ENCODE data around the gene ZCCHC14.

ZCCHC14 gene

DNA sequence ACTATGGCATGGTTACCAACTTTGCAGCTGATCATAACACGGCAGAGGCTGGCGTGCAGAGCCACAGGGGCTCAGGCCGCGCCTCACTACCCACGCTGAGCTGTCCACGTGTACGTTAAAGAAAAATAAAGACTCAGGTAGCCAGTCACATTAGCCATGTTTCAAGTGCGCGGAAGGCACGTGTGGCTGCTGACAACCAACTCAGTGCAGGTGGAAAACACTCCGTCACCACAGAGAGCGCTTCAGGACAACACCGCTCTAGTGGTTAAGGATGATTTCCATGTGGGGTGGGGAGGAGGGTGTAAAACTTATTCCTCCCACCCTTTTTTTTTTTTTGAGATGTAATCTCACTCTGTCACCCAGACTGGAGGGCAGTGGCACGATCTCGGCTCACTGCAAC lies 33.8 kb downstream of the ZCCHC14 start:
- no peak overlapping the region for H3K4me3 ChIP-seq (ENCODE audit: insufficient read depth, low read length, poor library complexity, severe bottlenecking)
- TF ChIP-seq, protein P1, sequence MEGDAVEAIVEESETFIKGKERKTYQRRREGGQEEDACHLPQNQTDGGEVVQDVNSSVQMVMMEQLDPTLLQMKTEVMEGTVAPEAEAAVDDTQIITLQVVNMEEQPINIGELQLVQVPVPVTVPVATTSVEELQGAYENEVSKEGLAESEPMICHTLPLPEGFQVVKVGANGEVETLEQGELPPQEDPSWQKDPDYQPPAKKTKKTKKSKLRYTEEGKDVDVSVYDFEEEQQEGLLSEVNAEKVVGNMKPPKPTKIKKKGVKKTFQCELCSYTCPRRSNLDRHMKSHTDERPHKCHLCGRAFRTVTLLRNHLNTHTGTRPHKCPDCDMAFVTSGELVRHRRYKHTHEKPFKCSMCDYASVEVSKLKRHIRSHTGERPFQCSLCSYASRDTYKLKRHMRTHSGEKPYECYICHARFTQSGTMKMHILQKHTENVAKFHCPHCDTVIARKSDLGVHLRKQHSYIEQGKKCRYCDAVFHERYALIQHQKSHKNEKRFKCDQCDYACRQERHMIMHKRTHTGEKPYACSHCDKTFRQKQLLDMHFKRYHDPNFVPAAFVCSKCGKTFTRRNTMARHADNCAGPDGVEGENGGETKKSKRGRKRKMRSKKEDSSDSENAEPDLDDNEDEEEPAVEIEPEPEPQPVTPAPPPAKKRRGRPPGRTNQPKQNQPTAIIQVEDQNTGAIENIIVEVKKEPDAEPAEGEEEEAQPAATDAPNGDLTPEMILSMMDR (IDR thresholded peaks at IDR 0.05; ENCODE audit: insufficient read depth, low read length, poor library complexity, severe bottlenecking) = no peak
- no peak for TF ChIP-seq EZH2phosphoT487 (conservative IDR thresholded peaks at IDR 0.05; ENCODE audit: low read length)
- no peaks in the 10 kb centered on the region for H3K79me2 ChIP-seq (ENCODE audit: insufficient read depth, low read length)
- H3K36me3 ChIP-seq (ENCODE audit: low read length) = no peaks in the 10 kb centered on the region
- no peak overlapping the region for H3K27ac ChIP-seq (ENCODE audit: low read depth, low read length)
- no peaks in the 10 kb centered on the region for H3K27me3 ChIP-seq (ENCODE audit: low read length)
- H2AFZ ChIP-seq (ENCODE audit: low read depth, low read length, severe bottlenecking) = no peak overlapping the region
- H3K9me3 ChIP-seq (ENCODE audit: insufficient read depth, low read length) = no peaks in the 10 kb centered on the region
- H4K20me1 ChIP-seq (ENCODE audit: low read depth, low read length) = no peaks in the 10 kb centered on the region
- no peaks in the 10 kb centered on the region for H3F3A ChIP-seq (ENCODE audit: insufficient read depth)
- H3K9me2 ChIP-seq (replicated peaks; ENCODE audit: insufficient read depth, low read length) = no peaks in the 10 kb centered on the region
- H3K9ac ChIP-seq (ENCODE audit: low read length) = no peak overlapping the region
- no peak overlapping the region for H3K4me2 ChIP-seq (ENCODE audit: low read depth, low read length, poor library complexity, severe bottlenecking)

DNA sequence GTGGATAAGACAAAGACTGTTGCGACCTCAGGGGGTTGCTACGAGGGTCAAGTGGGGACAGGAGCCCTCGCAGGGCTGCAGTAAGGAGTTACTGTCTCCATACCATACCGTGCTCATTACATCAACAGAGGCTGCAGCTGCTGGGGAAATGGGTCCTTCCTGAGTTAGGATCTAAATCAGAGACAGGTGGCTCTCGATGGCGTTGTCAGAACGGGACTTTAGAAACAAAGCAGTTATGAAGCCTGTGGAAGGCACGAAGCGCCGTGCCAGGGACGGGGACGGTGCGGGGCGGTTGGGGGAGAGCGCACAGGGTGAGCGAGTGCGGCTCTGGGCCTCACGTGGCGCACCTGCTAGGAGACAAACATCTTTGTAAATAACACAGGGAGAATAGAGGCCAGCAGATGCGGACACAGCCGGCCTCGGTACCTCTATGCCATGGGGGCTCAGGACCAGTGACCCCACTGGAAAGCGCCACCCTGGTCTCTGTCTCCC lies 34.4 kb downstream of the ZCCHC14 start:
- Histone ChIP-seq H4K20me1 (ENCODE audit: low read depth, low read length) (no peaks in the 10 kb centered on the region), H3K9me3 (ENCODE audit: insufficient read depth, low read length) (no peaks in the 10 kb centered on the region), H3K9ac (ENCODE audit: low read length) (no peak overlapping the region), H3F3A (ENCODE audit: insufficient read depth) (no peaks in the 10 kb centered on the region), H3K9me2 (replicated peaks; ENCODE audit: insufficient read depth, low read length) (no peaks in the 10 kb centered on the region), H3K79me2 (ENCODE audit: insufficient read depth, low read length) (no peaks in the 10 kb centered on the region), H3K27ac (ENCODE audit: low read depth, low read length) (no peak overlapping the region), H3K4me3 (ENCODE audit: insufficient read depth, low read length, poor library complexity, severe bottlenecking) (no peak overlapping the region), H3K36me3 (ENCODE audit: low read length) (no peaks in the 10 kb centered on the region), H2AFZ (ENCODE audit: low read depth, low read length, severe bottlenecking) (no peak overlapping the region), H3K4me2 (ENCODE audit: low read depth, low read length, poor library complexity, severe bottlenecking) (no peak overlapping the region), H3K27me3 (ENCODE audit: low read length) (no peaks in the 10 kb centered on the region)
- TF ChIP-seq, protein P1 (IDR thresholded peaks at IDR 0.05; ENCODE audit: insufficient read depth, low read length, poor library complexity, severe bottlenecking) = no peak
- TF ChIP-seq EZH2phosphoT487 (conservative IDR thresholded peaks at IDR 0.05; ENCODE audit: low read length) = no peak

DNA sequence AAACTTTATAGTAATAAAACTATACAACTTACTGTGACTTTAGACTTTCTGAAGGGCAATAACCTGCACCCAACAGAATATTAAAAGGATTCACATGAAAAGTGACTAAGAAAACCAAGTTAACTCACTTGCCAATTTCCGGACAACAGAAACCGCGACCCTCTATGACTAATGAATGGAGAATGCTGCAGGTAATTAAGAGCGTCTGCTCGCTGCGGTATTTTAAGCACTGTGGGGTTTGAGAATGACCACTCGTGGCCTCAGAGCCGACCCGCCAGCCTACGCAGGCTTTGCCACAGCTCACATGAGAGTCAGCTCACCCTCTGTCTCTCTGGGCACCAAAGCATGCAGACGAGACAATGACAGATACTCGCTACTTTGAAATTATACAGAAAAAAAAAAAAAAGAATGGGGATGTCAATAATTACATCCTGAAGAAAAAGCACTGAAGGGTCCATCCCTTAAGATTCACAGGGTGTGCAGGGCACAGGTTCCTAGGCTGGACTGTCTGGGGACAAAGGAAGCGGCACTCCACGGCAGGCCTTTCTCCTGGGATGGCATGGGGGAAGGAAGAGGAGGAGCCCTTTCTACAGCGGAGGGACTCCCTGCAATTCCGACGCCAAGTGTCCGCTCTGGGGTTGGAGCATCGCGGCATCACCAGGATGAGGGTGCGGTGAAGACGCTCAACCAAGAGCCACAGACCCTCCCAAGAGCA lies 35.0 kb downstream of the ZCCHC14 start:
- H3K4me2 ChIP-seq (ENCODE audit: low read depth, low read length, poor library complexity, severe bottlenecking) = no peak overlapping the region
- TF ChIP-seq EZH2phosphoT487 (conservative IDR thresholded peaks at IDR 0.05; ENCODE audit: low read length) = no peak
- TF ChIP-seq, protein P1 (IDR thresholded peaks at IDR 0.05; ENCODE audit: insufficient read depth, low read length, poor library complexity, severe bottlenecking) = no peak

More for the DNA sequence above, 35.0 kb downstream of the ZCCHC14 start:
- Histone ChIP-seq H3K9me2 (replicated peaks; ENCODE audit: insufficient read depth, low read length) (no peaks in the 10 kb centered on the region), H3K27ac (ENCODE audit: low read depth, low read length) (no peak overlapping the region), H4K20me1 (ENCODE audit: low read depth, low read length) (no peaks in the 10 kb centered on the region), H3K27me3 (ENCODE audit: low read length) (no peaks in the 10 kb centered on the region), H3K9me3 (ENCODE audit: insufficient read depth, low read length) (no peaks in the 10 kb centered on the region), H2AFZ (ENCODE audit: low read depth, low read length, severe bottlenecking) (no peak overlapping the region), H3F3A (ENCODE audit: insufficient read depth) (no peaks in the 10 kb centered on the region), H3K9ac (ENCODE audit: low read length) (no peak overlapping the region), H3K4me3 (ENCODE audit: insufficient read depth, low read length, poor library complexity, severe bottlenecking) (no peak overlapping the region), H3K79me2 (ENCODE audit: insufficient read depth, low read length) (no peaks in the 10 kb centered on the region), H3K36me3 (ENCODE audit: low read length) (no peaks in the 10 kb centered on the region)
